ENCODE results near the gene SLC27A6.

- TF ChIP-seq CTCF (tag by site-specific recombination; IDR thresholded peaks at IDR 0.05) (no peak), ZNF776 (tag by site-specific recombination; IDR thresholded peaks at IDR 0.05; ENCODE audit: borderline replicate concordance) (no peak), PATZ1 (tag by site-specific recombination; IDR thresholded peaks at IDR 0.05) (no peak), SCRT1 (tag by site-specific recombination; IDR thresholded peaks at IDR 0.05; ENCODE audit: borderline replicate concordance) (no peak), ZBTB20 (tag by site-specific recombination; IDR thresholded peaks at IDR 0.05) (no peak), ZNF843 (tag by site-specific recombination; IDR thresholded peaks at IDR 0.05) (no peak), HOXD13 (CRISPR knock-in tag; IDR thresholded peaks at IDR 0.05; ENCODE audit: borderline replicate concordance) (no peak), ZNF350 (tag by site-specific recombination; IDR thresholded peaks at IDR 0.05) (no peak), ZSCAN18 (tag by site-specific recombination; IDR thresholded peaks at IDR 0.05) (no peak), REST (tag by site-specific recombination; IDR thresholded peaks at IDR 0.05) (no peak), ZBTB49 (tag by site-specific recombination; IDR thresholded peaks at IDR 0.05; ENCODE audit: low read depth) (no peak), YY1 (tag by site-specific recombination; IDR thresholded peaks at IDR 0.05) (no peak)
Observed at GRCh38 chr5:129022599-129022998, 57.3 kb downstream of the SLC27A6 start.

All from HEK293 (cell line).